Endothelial cell (in vitro differentiated cells): ENCODE data around the gene KLHL21. TPM values are rescaled to one million over a fixed set of nuclear protein-coding genes. Genes with fewer than 3 reads are reported as not detected.
A peak's percentile ranks its signal among the peaks of the same experiment; 100 is the strongest.

Experiments used
- DNase-seq: peaks from one replicate; pipeline ENCODE4 v3.0.0; 2021; ENCODE audit warnings: low spot score
- H3K27ac Mint-ChIP-seq: one replicate; pipeline ENCODE4 v1.8.0; 2021; ENCODE audit warnings: mixed read lengths, inconsistent platforms; ENCODE audit not compliant: unreplicated experiment
- H3K27me3 Mint-ChIP-seq: one replicate; pipeline ENCODE4 v1.8.0; 2021; ENCODE audit warnings: mild to moderate bottlenecking, moderate library complexity, mixed read lengths, inconsistent platforms; ENCODE audit not compliant: unreplicated experiment
- H3K36me3 Mint-ChIP-seq: one replicate; pipeline ENCODE4 v1.8.0; 2021; ENCODE audit warnings: mild to moderate bottlenecking, low read depth, mixed read lengths, inconsistent platforms; ENCODE audit not compliant: unreplicated experiment
- H3K4me1 Mint-ChIP-seq: one replicate; pipeline ENCODE4 v1.8.0; 2021; ENCODE audit warnings: mild to moderate bottlenecking, mixed read lengths, inconsistent platforms; ENCODE audit not compliant: unreplicated experiment
- H3K4me3 Mint-ChIP-seq: one replicate; pipeline ENCODE4 v1.8.0; 2021; ENCODE audit warnings: mild to moderate bottlenecking, mixed read lengths, inconsistent platforms; ENCODE audit not compliant: unreplicated experiment
- H3K9me3 Mint-ChIP-seq: one replicate; pipeline ENCODE4 v1.8.0; 2021; ENCODE audit warnings: mixed read lengths, inconsistent platforms; ENCODE audit not compliant: unreplicated experiment
- total RNA-seq: library from RNA; stranded (reverse); fragmentation: NEBNext Ultra II Directional; extraction: Animal tissue kit (Norgen Biotek cat#: 25700); gene quantifications from one replicate; pipeline ENCODE4 v1.2.1, GENCODE V29; 2021; ENCODE audit not compliant: unreplicated experiment
- TF ChIP-seq, protein P1 (sequence below): fragments of 200-600 bp; sonication (generic); IDR thresholded peaks from one replicate; pipeline ENCODE4 v1.5.0; 2021; ENCODE audit warnings: antibody characterized with exemption; ENCODE audit not compliant: unreplicated experiment

KLHL21 gene
- total RNA-seq, 1 donor from 2014 or later: 5.0 TPM

DNA sequence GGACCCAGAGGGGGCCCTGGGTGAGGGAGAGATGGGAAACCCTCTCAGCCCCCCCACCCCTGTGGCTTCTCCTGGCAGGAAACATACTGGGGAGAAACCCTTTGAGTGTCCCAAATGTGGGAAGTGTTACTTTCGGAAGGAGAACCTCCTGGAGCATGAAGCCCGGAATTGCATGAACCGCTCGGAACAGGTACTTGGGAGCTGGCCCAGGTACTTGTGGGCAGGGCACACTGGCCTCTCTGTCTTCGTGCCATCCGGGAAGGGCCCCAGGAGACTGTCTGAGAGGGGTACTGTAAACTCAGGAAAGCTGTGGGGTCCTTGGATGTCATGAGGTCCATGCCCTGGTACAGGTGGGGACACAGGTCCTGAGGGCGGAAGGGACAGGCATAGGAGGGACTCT is 16.8 kb downstream of the KLHL21 start:
- Mint-ChIP-seq H3K27me3 (peaks cover 8% of the 10 kb centered on the region), H3K36me3 (peaks cover 7% of the 10 kb centered on the region), H3K27ac (no peak overlapping the region), H3K4me3 (no peak overlapping the region), H3K9me3 (no peaks in the 10 kb centered on the region), H3K4me1 (peaks cover 5% of the 10 kb centered on the region)
- TF ChIP-seq, protein P1, sequence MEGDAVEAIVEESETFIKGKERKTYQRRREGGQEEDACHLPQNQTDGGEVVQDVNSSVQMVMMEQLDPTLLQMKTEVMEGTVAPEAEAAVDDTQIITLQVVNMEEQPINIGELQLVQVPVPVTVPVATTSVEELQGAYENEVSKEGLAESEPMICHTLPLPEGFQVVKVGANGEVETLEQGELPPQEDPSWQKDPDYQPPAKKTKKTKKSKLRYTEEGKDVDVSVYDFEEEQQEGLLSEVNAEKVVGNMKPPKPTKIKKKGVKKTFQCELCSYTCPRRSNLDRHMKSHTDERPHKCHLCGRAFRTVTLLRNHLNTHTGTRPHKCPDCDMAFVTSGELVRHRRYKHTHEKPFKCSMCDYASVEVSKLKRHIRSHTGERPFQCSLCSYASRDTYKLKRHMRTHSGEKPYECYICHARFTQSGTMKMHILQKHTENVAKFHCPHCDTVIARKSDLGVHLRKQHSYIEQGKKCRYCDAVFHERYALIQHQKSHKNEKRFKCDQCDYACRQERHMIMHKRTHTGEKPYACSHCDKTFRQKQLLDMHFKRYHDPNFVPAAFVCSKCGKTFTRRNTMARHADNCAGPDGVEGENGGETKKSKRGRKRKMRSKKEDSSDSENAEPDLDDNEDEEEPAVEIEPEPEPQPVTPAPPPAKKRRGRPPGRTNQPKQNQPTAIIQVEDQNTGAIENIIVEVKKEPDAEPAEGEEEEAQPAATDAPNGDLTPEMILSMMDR: no peak
- no peak for DNase-seq

GRCh38 chr1:6585081-6585722 is 17.5 kb downstream of the KLHL21 start:
- Mint-ChIP-seq H3K27me3 (peaks cover 8% of the 10 kb centered on the region), H3K4me1 (peaks cover 11% of the 10 kb centered on the region), H3K36me3 (peaks cover 7% of the 10 kb centered on the region), H3K27ac (no peak overlapping the region), H3K4me3 (no peak overlapping the region), H3K9me3 (no peaks in the 10 kb centered on the region)
- TF ChIP-seq, protein P1: no peak
- DNase-seq: no peak

- no peaks in the 10 kb centered on the region for H3K9me3 Mint-ChIP-seq
Observed at GRCh38 chr1:6584126-6585080, 18.3 kb downstream of the KLHL21 start.

DNA sequence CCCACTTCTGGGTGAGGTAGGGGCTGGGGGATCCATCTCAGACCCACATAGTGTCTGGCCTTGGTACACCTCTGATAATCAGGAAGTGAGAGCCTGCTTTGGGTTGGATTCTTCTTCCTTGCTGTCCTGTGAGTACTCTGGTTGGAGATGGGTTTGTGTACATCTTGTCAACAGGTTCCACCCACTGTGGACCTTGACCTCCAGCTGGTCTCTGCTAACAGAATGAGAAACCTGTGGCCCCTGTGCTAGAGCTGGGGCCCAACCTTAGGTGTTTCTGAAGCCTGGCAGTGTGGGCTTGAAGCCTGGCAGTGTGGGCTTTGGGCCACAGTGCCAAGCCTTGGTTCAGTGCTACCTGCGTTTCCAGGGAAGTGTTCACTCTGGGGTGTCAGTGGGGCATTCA is 20.3 kb downstream of the KLHL21 start:
- no peak for DNase-seq
- Mint-ChIP-seq H3K4me1 (peaks cover 15% of the 10 kb centered on the region), H3K4me3 (no peak overlapping the region), H3K9me3 (no peaks in the 10 kb centered on the region), H3K36me3 (peaks cover 7% of the 10 kb centered on the region), H3K27ac (no peak overlapping the region), H3K27me3 (peaks cover 9% of the 10 kb centered on the region)
- TF ChIP-seq, protein P1: no peak

More at GRCh38 chr1:6584126-6585080, 18.3 kb downstream of the KLHL21 start:
- TF ChIP-seq, protein P1: peak; percentile 44
- DNase-seq: no peak
- H3K36me3 Mint-ChIP-seq: peaks cover 7% of the 10 kb centered on the region
- H3K27ac Mint-ChIP-seq: peak overlapping the region; percentile 65
- H3K27me3 Mint-ChIP-seq: peaks cover 6% of the 10 kb centered on the region
- H3K4me3 Mint-ChIP-seq: no peak overlapping the region
- H3K4me1 Mint-ChIP-seq: peaks cover 12% of the 10 kb centered on the region
